Smooth muscle cell (in vitro differentiated cells): Measurements from ENCODE around the gene OR5AP2. TPM values are rescaled to one million over a fixed set of nuclear protein-coding genes. Genes with fewer than 3 reads are reported as not detected.

Experiments used
- DNase-seq: peaks from one replicate; lab custom pipeline; 2025; ENCODE audit not compliant: unreplicated experiment; lab: John Stamatoyannopoulos, UW
- H2AFZ ChIP-seq: fragments of 200-600 bp; sonication (generic); 2 replicates; pipeline ENCODE4 v1.6.0; 2016; ENCODE audit warnings: antibody characterized with exemption, low read depth, mild to moderate bottlenecking
- H3F3A ChIP-seq: fragments of 200-600 bp; sonication (generic); 2 replicates; pipeline ENCODE4 v1.6.0; 2017; ENCODE audit warnings: antibody characterized with exemption, low read depth
- H3K27ac ChIP-seq: fragments of 200-600 bp; sonication (generic); 2 replicates; pipeline ENCODE4 v1.5.1; 2016; ENCODE audit warnings: low read depth, mild to moderate bottlenecking
- H3K27me3 ChIP-seq: fragments of 200-600 bp; sonication (generic); 2 replicates; pipeline ENCODE4 v1.6.1; 2016; ENCODE audit warnings: low read depth, mild to moderate bottlenecking
- H3K36me3 ChIP-seq: fragments of 200-600 bp; sonication (generic); 2 replicates; pipeline ENCODE4 v1.5.1; 2016; ENCODE audit warnings: low read depth
- H3K4me1 ChIP-seq: fragments of 200-600 bp; sonication (generic); 2 replicates; pipeline ENCODE4 v1.5.1; 2016; ENCODE audit warnings: low read depth
- H3K4me2 ChIP-seq: fragments of 200-600 bp; sonication (generic); 2 replicates; pipeline ENCODE4 v1.6.0; 2016; ENCODE audit warnings: mild to moderate bottlenecking
- H3K4me3 ChIP-seq: fragments of 200-600 bp; sonication (generic); 2 replicates; pipeline ENCODE4 v1.5.1; 2016; ENCODE audit warnings: mild to moderate bottlenecking
- H3K79me2 ChIP-seq: fragments of 200-600 bp; sonication (generic); 2 replicates; pipeline ENCODE4 v1.6.0; 2016; ENCODE audit warnings: low read depth, mild to moderate bottlenecking
- H3K9ac ChIP-seq: fragments of 200-600 bp; sonication (generic); 2 replicates; pipeline ENCODE4 v1.6.0; 2016; ENCODE audit warnings: low read depth
- H3K9me3 ChIP-seq: fragments of 200-600 bp; sonication (generic); replicated peaks from 2 replicates; pipeline ENCODE4 v1.5.1; 2016; ENCODE audit warnings: low read depth
- H4K20me1 ChIP-seq: fragments of 200-600 bp; sonication (generic); 2 replicates; pipeline ENCODE4 v1.6.0; 2016; ENCODE audit warnings: low read depth
- CTCF ChIP-seq: fragments of 200-600 bp; sonication (generic); IDR thresholded peaks from 2 replicates; pipeline ENCODE4 v1.5.1; 2017; ENCODE audit warnings: borderline replicate concordance, mild to moderate bottlenecking, antibody characterized with exemption; ENCODE audit not compliant: insufficient read depth, poor library complexity, severe bottlenecking
- WGBS: methylation state at CpG from one replicate; pipeline ENCODE4 v1.1.7; 2016; ENCODE audit warnings: low lambda C conversion rate; 5-methylcytosine and 5-hydroxymethylcytosine counted together
- polyA plus RNA-seq: library from polyadenylated mRNA; unstranded; fragments of >200 nt; fragmentation: Nextera tagmentation; extraction: Ambion mirVana; gene quantifications from 2 replicates; pipeline ENCODE4 v1.2.1, GENCODE V29; 2016
- total RNA-seq: library from RNA; depleted of rRNA; stranded (reverse); fragments of >200 nt; gene quantifications from 2 replicates; pipeline ENCODE4 v1.2.3, GENCODE V29; 2014

OR5AP2 gene
- total and polyA plus RNA-seq, 2 experiments from 2014 or later = not detected

- no peaks in the 10 kb centered on the region for H3F3A ChIP-seq
- no peak for DNase-seq
- WGBS = 86% methylated on average over 2 of the region's 2 CpGs
- no peak within 1 kb of the TSS for H3K4me3 ChIP-seq
- H4K20me1 ChIP-seq = no peaks in the 10 kb centered on the region
- TF ChIP-seq CTCF = no peak
- H3K36me3 ChIP-seq = no peaks in the 10 kb centered on the region
- H3K9me3 ChIP-seq = no peaks in the 10 kb centered on the region
- no peak within 1 kb of the TSS for H3K27ac ChIP-seq
- no peaks in the 10 kb centered on the region for H3K79me2 ChIP-seq
- no peak within 1 kb of the TSS for H2AFZ ChIP-seq
- H3K9ac ChIP-seq = no peak within 1 kb of the TSS
- H3K4me2 ChIP-seq = no peak within 1 kb of the TSS
- H3K27me3 ChIP-seq = no peaks in the 10 kb centered on the region
- H3K4me1 ChIP-seq = peaks cover 11% of the 10 kb centered on the region
Measured at GRCh38 chr11:56663386-56663785, 21.1 kb upstream of the OR5AP2 start, which contains the start of gene OR5AR1. OR5AR1 (plus strand) TSS chr11:56663686; CDS start chr11:56663686, 0 bp downstream.

GRCh38 chr11:56659755-56660154 lies 17.5 kb upstream of the OR5AP2 start:
- Histone ChIP-seq H3K27me3 (no peaks in the 10 kb centered on the region), H2AFZ (no peak overlapping the region), H3K4me2 (no peak overlapping the region), H3K4me3 (no peak overlapping the region), H3K4me1 (peaks cover 11% of the 10 kb centered on the region), H3K9me3 (no peaks in the 10 kb centered on the region), H3F3A (no peaks in the 10 kb centered on the region), H4K20me1 (no peaks in the 10 kb centered on the region), H3K36me3 (no peaks in the 10 kb centered on the region), H3K27ac (no peak overlapping the region), H3K79me2 (no peaks in the 10 kb centered on the region), H3K9ac (no peak overlapping the region)
- no peak for TF ChIP-seq CTCF
- no peak for DNase-seq
- 17% methylated on average over 3 of the region's 3 CpGs for WGBS

- WGBS = 79% methylated on average over 3 of the region's 3 CpGs
- Histone ChIP-seq H3K79me2 (no peaks in the 10 kb centered on the region), H3K36me3 (no peaks in the 10 kb centered on the region), H3K27me3 (no peaks in the 10 kb centered on the region), H3K9ac (no peak overlapping the region), H3K4me3 (no peak overlapping the region), H3K4me2 (no peak overlapping the region), H2AFZ (no peak overlapping the region), H3K4me1 (no peaks in the 10 kb centered on the region), H3K9me3 (no peaks in the 10 kb centered on the region), H3F3A (no peaks in the 10 kb centered on the region), H4K20me1 (no peaks in the 10 kb centered on the region), H3K27ac (no peak overlapping the region)
- DNase-seq = no peak
- TF ChIP-seq CTCF = no peak
Measured at GRCh38 chr11:56637500-56637899, 4.7 kb downstream of the OR5AP2 start.

GRCh38 chr11:56636861-56637260 lies 5.4 kb downstream of the OR5AP2 start:
- no peak for DNase-seq
- Histone ChIP-seq H3K9ac (no peak overlapping the region), H3K27me3 (no peaks in the 10 kb centered on the region), H3K36me3 (no peaks in the 10 kb centered on the region), H2AFZ (no peak overlapping the region), H3K9me3 (no peaks in the 10 kb centered on the region), H3K27ac (no peak overlapping the region), H3F3A (no peaks in the 10 kb centered on the region), H3K4me3 (no peak overlapping the region), H4K20me1 (no peaks in the 10 kb centered on the region), H3K79me2 (no peaks in the 10 kb centered on the region), H3K4me1 (no peaks in the 10 kb centered on the region), H3K4me2 (no peak overlapping the region)
- WGBS = 85% methylated on average over 2 of the region's 2 CpGs
- no peak for TF ChIP-seq CTCF
